ENCODE results near the gene RHOT2. TPM values are rescaled to one million over a fixed set of nuclear protein-coding genes. Genes with fewer than 3 reads are reported as not detected.

Gene RHOT2
- total RNA-seq, 3 donors from 2014 or later = 212 to 215 (median 212) TPM

DNA sequence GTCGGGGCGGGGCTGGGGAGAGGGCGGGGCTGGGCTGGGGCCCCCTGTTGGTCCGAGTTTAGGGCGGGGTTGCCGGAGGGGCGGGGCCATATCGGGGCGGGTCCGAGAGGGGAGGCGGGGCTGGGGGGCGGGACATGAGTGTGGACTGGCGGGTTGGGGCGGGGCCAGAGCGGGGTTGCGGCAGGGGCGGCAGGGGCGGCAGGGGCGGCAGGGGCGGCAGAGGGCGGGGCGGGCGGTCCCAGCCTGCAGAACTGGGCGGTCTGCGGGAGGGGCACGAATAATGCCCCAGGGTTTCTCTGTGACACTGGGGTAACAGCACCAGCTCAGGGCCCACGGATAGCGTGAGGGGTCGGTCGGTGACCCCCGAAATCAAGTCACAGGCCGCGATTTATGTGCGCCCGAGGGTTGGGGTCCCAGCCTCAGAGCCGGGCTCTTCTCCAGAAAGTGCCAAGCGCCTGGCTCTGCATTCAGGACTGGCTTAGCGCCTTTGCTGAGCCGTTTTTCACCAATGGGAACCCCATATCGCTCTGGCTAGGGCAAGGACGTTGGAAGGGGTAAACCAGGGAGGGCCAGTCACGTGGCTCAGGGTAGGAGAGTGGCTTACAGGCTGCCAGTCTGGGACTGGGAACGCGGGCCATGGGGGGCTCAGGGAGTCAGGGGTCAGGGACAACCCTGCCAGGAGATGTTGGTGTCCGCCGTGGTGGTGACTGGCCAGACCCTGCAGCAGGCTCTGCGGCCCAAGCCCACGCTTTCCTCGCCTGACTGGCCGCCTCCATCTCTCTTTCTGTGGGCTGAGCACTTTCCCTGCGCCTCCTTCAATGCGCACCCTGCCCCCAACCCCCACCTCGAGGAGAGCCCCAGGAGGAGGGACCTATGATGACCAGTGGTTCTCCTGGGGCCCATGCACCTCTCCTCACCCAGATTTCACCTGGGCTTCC is 30.6 kb upstream of the RHOT2 start:
- H3K27me3 Mint-ChIP-seq (ENCODE audit: low read depth) = peaks cover 3% of the 10 kb centered on the region
- peak overlapping the region; percentile 88 for H3K4me3 Mint-ChIP-seq
- no peaks in the 10 kb centered on the region for H3K9me3 Mint-ChIP-seq
- H3K36me3 Mint-ChIP-seq (ENCODE audit: insufficient read depth) = no peaks in the 10 kb centered on the region
- peak; percentile 56 to 62 for ATAC-seq
- H3K4me1 Mint-ChIP-seq (ENCODE audit: low read depth) = peaks cover 4% of the 10 kb centered on the region
- DNase-seq = peak; percentile 84

DNA sequence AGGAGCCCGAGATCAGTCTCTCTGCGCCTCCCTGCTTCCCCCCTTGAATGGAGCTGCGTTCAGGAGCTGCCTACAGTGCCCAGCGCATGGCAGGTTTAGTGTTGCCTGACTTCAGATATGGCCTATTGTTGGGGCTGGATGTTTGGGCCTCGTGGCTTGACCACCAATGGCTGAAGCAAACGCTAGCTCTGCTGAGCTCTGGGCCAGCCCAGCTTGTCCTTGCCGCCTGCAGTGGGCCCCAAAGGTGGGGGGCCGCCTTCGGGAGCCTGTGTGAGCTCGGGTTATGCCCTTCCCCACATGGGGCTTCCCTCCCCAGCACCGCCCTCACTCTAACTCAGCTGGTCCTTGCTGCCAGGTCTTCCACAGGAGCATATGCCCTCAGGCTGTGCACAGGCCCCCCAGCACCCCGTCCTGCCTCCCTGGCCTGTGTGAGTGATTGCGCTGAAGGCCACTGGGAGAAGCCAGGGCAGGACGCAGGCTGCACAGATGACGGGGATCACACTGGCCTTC is 29.8 kb upstream of the RHOT2 start:
- H3K27me3 Mint-ChIP-seq (ENCODE audit: low read depth) = peaks cover 3% of the 10 kb centered on the region
- H3K9me3 Mint-ChIP-seq = no peaks in the 10 kb centered on the region
- ATAC-seq (no peak), DNase-seq (no peak)
- H3K36me3 Mint-ChIP-seq (ENCODE audit: insufficient read depth) = no peaks in the 10 kb centered on the region
- H3K4me3 Mint-ChIP-seq = no peak overlapping the region
- H3K4me1 Mint-ChIP-seq (ENCODE audit: low read depth) = peaks cover 8% of the 10 kb centered on the region

DNA sequence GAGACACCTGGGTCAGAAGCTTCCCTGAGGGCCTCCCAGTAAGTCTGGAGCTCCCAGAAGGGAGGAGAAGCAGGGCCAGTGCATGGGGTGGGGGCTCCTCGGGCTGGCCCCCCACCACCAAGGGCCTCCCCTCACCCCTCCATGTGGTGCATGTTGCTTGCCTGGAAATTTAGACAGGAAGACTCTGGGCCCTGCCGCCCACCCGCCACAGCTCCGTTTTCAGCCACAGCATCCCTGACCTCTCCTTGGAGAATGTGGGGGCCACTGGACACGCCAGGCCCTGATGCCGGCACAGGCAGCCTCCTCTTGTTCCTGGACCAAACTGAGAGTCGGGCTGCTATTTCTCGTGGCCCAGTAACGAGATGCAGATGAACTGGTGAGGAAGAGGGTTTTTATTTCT is 29.1 kb upstream of the RHOT2 start:
- no peak overlapping the region for H3K4me3 Mint-ChIP-seq
- H3K27me3 Mint-ChIP-seq (ENCODE audit: low read depth) = peaks cover 3% of the 10 kb centered on the region
- ATAC-seq (no peak), DNase-seq (no peak)
- no peaks in the 10 kb centered on the region for H3K36me3 Mint-ChIP-seq (ENCODE audit: insufficient read depth)
- H3K9me3 Mint-ChIP-seq = no peaks in the 10 kb centered on the region
- peaks cover 11% of the 10 kb centered on the region for H3K4me1 Mint-ChIP-seq (ENCODE audit: low read depth)

DNA sequence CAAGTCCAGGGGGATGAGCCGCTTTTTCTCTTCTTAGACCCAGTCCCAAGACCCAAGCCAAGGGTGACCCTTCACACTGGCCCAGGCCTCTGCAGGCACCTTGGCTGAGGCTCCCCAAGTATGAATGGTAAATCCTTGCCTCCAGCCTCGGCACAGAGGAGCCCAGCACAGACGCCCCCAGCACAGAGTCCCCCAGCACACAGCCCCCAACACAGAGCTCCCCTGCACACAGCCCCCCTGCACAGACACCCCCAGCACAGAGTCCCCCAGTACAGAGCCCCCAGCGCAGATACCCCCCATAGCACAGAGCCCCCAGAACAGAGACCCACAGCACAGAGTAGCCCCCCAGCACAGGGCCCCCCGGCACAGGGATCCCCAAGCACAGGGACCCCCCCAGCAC is 27.3 kb upstream of the RHOT2 start:
- ATAC-seq (no peak), DNase-seq (no peak)
- H3K4me1 Mint-ChIP-seq (ENCODE audit: low read depth) = peaks cover 17% of the 10 kb centered on the region
- peak overlapping the region; percentile 4 for H3K4me3 Mint-ChIP-seq
- no peaks in the 10 kb centered on the region for H3K9me3 Mint-ChIP-seq
- H3K27me3 Mint-ChIP-seq (ENCODE audit: low read depth) = peaks cover 3% of the 10 kb centered on the region
- no peaks in the 10 kb centered on the region for H3K36me3 Mint-ChIP-seq (ENCODE audit: insufficient read depth)

DNA sequence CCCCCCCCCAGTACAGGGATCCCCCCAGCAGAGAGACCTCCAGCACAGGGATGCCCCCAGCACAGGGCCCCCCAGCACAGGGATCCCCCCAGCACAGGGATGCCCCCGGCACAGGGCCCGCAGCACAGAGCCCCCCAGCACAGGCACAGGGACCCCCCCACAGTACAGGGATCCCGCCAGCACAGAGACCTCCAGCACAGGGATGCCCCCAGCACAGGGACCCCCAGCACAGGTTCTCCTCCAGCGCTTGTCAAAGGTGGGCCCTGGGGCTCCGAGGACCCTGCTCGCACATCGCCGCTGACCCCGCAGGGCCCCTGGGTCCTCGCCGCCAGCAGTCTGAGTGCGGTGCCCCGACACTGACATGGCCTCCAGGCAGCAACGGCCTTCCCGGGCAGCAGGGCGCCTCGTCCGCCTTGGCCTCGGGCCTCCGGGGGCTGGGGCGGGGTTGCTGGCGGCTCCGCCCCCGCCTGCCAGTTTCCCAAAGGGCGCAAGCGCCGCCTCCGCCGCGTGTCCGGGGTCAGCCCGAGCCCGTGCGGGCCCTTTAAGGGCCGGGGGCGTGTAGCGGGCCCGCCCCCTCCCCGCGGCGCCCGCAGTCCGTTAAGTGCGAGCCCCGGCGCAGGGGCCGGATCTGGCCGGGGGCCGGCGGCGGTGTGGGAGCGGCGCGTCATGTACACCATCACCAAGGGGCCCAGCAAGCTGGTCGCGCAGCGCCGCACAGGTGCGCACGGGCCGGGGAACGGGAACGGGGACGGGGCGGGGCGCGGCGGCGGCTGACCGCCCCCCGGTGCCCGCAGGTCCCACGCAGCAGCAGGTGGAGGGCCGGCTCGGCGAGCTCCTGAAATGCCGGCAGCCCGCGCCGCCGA is 26.4 kb upstream of the RHOT2 start, which contains the start of gene MCRIP2:
Gene MCRIP2 (plus strand): TSS at position 503 of the 863 bp plus-strand sequence. CDS start 164 bp downstream, at position 667.
- peak; percentile 53 to 59 for ATAC-seq
- Mint-ChIP-seq H3K27me3 (ENCODE audit: low read depth) (peaks cover 3% of the 10 kb centered on the region), H3K36me3 (ENCODE audit: insufficient read depth) (no peaks in the 10 kb centered on the region), H3K4me3 (peak within 1 kb of the TSS; percentile 79), H3K9me3 (no peaks in the 10 kb centered on the region), H3K4me1 (ENCODE audit: low read depth) (peaks cover 17% of the 10 kb centered on the region)
- DNase-seq = peak; percentile 54

DNA sequence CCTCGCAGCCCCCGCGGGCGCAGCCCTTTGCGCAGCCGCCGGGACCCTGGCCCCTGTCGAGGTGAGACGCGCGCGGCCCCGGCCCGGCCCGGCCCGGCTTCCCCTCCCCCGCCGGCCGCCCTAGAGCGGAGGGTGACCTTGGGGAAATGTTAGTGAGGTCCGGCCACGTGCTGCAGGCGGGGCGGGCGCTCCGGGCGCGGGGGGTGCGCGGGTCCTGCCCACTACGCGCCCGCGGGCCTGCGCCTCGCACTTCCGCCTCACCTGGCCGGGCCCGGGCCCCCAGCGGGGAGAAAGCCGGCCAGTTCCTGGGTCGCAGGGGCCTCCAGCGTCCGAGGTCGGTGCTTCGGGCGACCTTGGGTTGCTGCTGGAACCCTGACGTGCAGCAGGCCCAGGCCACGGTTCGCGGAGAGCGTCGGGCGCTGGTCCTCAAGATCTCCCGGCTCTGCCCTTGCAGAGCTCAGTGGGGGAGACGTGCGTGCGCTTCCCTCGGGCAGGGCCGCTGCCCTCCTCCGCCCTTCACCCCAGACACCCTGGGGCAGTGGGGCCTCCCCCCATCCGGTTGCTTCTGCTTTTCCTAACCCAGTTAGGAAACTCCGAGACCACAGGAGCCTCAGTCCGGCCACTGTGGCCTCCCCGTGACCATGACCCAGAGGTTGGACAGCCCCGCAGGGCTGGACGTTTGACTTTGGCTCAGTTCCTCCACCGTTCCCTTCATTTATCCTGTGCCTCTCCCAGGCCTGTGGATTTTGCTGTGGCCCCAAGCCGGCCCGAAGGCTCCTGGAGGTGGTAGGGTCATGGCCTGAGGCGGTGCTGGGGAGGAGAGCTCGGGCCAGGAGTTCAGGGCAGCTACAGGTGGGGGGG is 25.5 kb upstream of the RHOT2 start:
- Mint-ChIP-seq H3K27me3 (ENCODE audit: low read depth) (no peaks in the 10 kb centered on the region), H3K9me3 (no peaks in the 10 kb centered on the region), H3K4me1 (ENCODE audit: low read depth) (peaks cover 17% of the 10 kb centered on the region), H3K4me3 (peak overlapping the region; percentile 79), H3K36me3 (ENCODE audit: insufficient read depth) (no peaks in the 10 kb centered on the region)
- ATAC-seq = peak; percentile 50 to 58
- DNase-seq = no peak

DNA sequence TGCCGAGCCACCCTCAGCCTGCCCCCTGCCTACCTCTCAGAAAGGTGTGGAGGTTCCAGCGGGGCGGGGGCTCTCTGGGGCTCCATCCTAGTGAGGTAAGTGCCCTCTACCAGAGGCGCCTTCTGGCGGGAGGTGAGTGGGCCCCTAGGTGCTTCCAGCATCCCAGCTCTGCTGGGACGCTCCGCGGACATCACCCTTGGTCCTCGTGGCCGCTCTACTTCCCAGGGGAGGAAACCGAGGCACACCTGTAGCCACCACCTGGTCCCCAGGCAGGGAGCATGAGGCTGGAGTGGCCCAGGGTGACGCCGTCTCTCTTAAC is 24.9 kb upstream of the RHOT2 start:
- no peaks in the 10 kb centered on the region for H3K36me3 Mint-ChIP-seq (ENCODE audit: insufficient read depth)
- DNase-seq = no peak

DNA sequence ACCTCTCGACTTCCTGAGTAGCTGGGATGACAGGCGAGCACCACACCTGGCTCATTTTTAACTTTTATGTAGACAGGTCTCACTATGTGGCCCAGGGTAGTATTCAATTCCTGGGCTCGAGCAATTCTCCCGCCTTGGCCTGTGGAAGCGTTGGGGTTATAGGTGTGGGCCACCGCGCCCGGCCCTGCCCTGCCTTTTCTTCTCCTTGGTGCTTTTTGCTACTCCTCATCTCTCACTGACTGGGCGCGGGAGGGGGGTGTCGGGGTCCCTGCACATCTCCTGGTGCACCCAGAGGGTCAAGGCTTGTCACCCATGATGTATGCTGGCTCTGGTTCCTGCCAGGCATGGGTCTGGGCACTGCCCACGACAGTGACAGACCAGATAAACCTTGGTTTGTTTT is 23.4 kb upstream of the RHOT2 start:
- no peaks in the 10 kb centered on the region for H3K27me3 Mint-ChIP-seq (ENCODE audit: low read depth)
- DNase-seq = no peak
- H3K4me3 Mint-ChIP-seq = peak overlapping the region; percentile 79
- H3K36me3 Mint-ChIP-seq (ENCODE audit: insufficient read depth) = no peaks in the 10 kb centered on the region
- H3K4me1 Mint-ChIP-seq (ENCODE audit: low read depth) = peaks cover 19% of the 10 kb centered on the region
- H3K9me3 Mint-ChIP-seq = no peaks in the 10 kb centered on the region
- no peak for ATAC-seq

More for the DNA sequence above, 24.9 kb upstream of the RHOT2 start:
- peaks cover 17% of the 10 kb centered on the region for H3K4me1 Mint-ChIP-seq (ENCODE audit: low read depth)
- no peak for ATAC-seq
- H3K9me3 Mint-ChIP-seq = no peaks in the 10 kb centered on the region
- H3K4me3 Mint-ChIP-seq = peak overlapping the region; percentile 79
- no peaks in the 10 kb centered on the region for H3K27me3 Mint-ChIP-seq (ENCODE audit: low read depth)

DNA sequence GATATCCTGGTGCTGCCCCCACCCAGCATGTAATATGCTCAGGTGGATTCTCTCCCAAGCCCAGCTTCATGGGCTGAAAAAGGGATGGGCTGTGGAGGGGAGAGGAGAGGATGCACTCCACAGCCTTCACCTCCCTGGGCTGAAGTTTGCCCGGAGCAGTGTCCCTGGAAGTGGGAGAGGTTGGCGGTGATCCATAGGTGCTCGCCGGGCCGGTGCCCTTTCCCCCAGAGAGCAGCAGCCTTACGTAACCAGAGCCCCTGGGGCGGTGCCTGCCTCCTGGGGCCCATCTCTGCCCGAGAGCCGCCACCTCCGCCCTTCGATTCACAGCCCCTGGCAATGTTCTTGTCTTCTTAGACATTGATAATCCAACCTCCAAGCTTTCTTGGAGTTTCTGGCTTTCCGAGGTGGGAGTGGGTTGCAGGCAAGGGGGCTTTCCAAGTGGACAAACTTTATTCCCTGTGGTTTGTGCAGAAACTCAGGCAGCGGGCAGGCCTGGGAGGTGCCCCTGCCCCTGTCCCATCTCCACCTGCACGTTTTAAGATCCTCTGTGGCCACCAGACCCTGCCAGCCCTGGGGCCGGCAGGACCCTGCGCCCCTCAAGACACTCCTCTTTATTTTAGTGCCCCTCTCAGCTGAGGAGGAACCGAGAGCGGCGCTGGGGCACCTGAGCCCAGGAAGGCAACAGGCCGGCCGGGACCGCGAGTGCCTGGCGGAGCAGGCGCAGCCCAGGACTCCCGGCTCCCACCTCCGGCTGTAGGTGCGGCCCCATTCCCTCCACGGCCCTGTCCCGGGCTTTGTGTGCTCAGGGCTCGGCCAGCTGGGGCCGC is 21.9 kb upstream of the RHOT2 start:
- Mint-ChIP-seq H3K4me1 (ENCODE audit: low read depth) (peaks cover 21% of the 10 kb centered on the region), H3K4me3 (no peak overlapping the region), H3K36me3 (ENCODE audit: insufficient read depth) (no peaks in the 10 kb centered on the region), H3K27me3 (ENCODE audit: low read depth) (no peaks in the 10 kb centered on the region), H3K9me3 (no peaks in the 10 kb centered on the region)
- ATAC-seq (no peak), DNase-seq (no peak)

DNA sequence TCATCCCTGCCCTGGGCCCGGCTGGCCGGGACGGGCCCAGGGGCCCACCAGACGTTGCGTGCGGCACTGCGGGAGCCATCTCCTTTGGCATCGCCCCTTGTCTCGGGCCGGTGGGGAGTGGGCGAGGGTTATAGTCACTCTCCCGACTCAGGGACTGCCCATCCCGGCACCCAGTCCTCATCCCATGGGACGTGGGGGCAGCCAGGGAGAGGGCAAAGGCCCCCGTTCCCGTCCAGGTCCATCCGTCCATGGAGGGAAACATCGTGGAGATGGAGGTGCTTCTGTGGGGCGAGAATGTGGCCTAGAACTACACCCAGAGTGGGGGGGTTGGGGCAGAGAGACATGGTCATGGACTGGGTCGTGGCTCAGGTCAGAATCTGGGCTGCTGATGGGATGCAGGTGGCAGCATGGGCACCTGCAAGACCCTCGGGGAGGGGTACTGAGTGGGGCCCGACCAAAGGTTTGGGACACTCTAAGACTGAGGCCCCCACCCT is 21.2 kb upstream of the RHOT2 start:
- Mint-ChIP-seq H3K9me3 (no peaks in the 10 kb centered on the region), H3K36me3 (ENCODE audit: insufficient read depth) (no peaks in the 10 kb centered on the region), H3K27me3 (ENCODE audit: low read depth) (no peaks in the 10 kb centered on the region), H3K4me3 (no peak overlapping the region), H3K4me1 (ENCODE audit: low read depth) (peaks cover 21% of the 10 kb centered on the region)
- DNase-seq (no peak), ATAC-seq (no peak)

DNA sequence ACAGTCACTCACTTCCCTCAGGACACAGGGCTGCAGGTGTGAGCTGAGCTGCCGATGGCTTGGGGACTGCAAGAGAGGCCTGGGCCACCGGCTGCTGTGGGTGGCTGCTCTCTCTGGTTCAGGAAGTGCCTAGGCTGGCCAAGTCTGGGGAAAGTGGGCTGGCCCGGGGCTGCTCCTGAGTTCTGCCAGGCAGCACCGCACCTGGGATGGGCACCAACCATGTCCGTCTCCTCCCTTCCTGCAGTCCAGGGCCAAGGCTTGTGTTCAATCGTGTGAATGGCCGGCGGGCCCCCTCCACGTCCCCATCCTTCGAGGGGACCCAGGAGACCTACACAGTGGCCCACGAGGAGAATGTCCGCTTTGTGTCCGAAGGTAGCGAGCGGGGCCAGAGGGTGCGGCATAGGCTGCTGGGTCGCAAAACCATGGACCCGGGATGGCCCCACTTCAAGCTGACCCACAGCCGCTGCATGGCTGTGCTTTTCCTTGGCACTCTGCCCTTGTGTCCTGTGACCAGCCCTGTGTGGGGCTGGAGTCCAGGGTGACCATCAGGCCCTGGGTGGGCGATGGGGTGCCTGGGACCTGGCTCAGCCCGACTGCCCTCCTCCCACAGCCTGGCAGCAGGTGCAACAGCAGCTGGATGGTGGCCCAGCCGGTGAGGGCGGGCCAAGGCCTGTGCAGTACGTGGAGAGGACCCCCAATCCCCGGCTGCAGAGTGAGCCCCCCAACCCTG is 20.6 kb upstream of the RHOT2 start:
- H3K9me3 Mint-ChIP-seq = no peaks in the 10 kb centered on the region
- peaks cover 21% of the 10 kb centered on the region for H3K4me1 Mint-ChIP-seq (ENCODE audit: low read depth)
- ATAC-seq = no peak
- no peak overlapping the region for H3K4me3 Mint-ChIP-seq
- H3K36me3 Mint-ChIP-seq (ENCODE audit: insufficient read depth) = no peaks in the 10 kb centered on the region
- no peak for DNase-seq
- H3K27me3 Mint-ChIP-seq (ENCODE audit: low read depth) = no peaks in the 10 kb centered on the region

DNA sequence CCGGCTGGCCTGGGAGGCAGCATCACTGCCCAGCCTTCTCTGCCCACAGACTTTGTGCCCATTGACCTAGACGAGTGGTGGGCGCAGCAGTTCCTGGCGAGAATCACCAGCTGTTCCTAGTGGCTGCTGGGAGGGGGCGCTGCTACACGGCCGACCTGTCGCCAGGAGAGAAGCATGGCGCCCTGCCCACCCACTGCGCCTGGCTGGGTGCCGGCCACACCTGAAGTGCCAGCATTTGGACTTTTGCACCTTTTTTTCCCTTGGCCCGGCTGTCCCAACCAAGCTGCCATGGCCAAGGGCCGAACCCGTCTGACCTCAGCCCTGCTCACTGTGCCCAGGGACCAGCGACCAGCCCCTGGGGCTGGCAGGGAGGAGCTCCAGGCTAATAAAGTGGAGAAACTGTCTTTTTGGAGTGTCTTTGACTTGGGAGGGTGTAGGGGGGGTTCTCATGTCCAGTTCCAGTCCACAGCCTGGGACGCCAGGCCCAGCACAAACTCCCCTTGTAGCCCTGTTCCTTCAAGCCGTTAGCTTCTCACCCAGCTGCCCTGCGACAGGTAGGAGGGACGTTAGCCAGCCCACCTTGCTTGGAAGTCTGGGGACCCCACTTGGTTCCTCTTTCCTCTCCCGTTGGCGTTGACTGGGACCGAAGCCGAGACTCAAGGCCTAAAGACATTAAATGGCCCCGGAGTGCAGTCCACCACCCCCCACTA is 19.7 kb upstream of the RHOT2 start:
- ATAC-seq (no peak), DNase-seq (no peak)
- no peaks in the 10 kb centered on the region for H3K9me3 Mint-ChIP-seq
- H3K27me3 Mint-ChIP-seq (ENCODE audit: low read depth) = no peaks in the 10 kb centered on the region
- peak overlapping the region; percentile 84 for H3K4me3 Mint-ChIP-seq
- H3K4me1 Mint-ChIP-seq (ENCODE audit: low read depth) = peaks cover 18% of the 10 kb centered on the region
- H3K36me3 Mint-ChIP-seq (ENCODE audit: insufficient read depth) = no peaks in the 10 kb centered on the region

Measured in activated T-cell treated with anti-CD3 and anti-CD28 coated beads, Interleukin-2, amount 50 U/mL, for 4 hours (primary cell).